C4-2B (cell line): Measurements from ENCODE around the gene IFITM5.

Experiments used
- H3K27ac ChIP-seq: fragments of 450-650 bp; 2 replicates; pipeline ENCODE4 v1.5.1; 2017
- ZFX ChIP-seq: fragments of 450-650 bp; IDR thresholded peaks from 2 replicates; pipeline ENCODE4 v1.6.1; 2017
- TF ChIP-seq, protein P1 (sequence below): fragments of 450-650 bp; conservative IDR thresholded peaks from 2 replicates; pipeline ENCODE4 v1.5.1; 2017; ENCODE audit warnings: mild to moderate bottlenecking

The IFITM5 gene

DNA sequence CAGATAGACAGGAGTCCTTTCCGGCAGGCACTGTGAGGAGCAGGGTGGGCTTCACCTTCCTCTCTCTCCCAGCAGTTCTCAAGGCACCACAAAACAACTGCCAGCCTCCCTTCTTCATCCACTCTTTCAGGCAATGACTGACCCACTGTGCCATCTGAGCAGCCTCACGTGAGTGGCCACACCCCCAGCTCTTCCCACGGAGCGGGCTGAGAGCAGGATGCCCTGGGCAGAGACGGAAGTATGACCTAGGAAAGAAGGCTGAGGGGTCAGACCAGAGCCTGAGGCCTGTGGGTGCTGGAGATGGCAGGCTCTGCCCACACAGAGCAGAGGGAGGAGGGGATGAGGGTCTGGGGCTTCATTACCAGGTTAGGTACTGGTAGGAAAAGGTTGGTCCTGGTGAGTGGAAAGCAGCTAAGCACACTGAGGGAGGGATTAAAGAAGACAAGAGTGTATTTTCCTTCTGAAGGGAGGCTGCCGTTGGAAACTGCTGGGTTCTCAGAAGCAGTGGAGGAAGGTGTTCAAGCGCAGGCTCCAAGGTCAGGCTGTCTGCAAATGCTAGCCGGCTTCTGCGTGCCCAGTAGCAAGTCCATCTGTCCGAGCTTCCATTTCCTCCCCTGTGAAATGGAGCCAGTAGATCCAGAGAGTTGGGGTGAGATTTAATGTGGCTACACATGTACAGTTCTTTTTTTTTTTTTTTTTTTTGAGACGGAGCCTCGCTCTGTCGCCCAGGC, 16.5 kb downstream of the IFITM5 start:
- H3K27ac ChIP-seq = no peak overlapping the region
- no peak for TF ChIP-seq ZFX
- TF ChIP-seq, protein P1, sequence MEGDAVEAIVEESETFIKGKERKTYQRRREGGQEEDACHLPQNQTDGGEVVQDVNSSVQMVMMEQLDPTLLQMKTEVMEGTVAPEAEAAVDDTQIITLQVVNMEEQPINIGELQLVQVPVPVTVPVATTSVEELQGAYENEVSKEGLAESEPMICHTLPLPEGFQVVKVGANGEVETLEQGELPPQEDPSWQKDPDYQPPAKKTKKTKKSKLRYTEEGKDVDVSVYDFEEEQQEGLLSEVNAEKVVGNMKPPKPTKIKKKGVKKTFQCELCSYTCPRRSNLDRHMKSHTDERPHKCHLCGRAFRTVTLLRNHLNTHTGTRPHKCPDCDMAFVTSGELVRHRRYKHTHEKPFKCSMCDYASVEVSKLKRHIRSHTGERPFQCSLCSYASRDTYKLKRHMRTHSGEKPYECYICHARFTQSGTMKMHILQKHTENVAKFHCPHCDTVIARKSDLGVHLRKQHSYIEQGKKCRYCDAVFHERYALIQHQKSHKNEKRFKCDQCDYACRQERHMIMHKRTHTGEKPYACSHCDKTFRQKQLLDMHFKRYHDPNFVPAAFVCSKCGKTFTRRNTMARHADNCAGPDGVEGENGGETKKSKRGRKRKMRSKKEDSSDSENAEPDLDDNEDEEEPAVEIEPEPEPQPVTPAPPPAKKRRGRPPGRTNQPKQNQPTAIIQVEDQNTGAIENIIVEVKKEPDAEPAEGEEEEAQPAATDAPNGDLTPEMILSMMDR = no peak

DNA sequence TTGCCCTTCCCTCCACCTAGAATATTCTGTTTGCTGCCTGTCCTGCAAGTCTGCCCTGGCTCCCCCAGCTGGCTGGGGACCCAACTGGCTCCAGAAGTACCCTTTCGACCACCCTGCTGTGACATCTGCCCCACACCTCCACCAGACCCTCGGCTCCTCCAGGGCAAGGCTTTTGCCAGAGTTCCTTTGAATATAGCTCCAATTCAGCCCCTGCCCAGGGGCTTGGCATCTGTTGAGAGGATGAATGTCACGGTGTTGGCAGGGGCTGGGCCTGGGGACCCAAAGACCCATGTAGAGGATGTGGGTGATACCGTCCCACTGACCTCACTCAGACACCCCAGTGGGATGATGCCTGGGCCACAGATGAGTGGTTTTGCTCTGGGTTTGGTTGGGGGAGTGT, 17.2 kb downstream of the IFITM5 start:
- H3K27ac ChIP-seq = no peak overlapping the region

DNA sequence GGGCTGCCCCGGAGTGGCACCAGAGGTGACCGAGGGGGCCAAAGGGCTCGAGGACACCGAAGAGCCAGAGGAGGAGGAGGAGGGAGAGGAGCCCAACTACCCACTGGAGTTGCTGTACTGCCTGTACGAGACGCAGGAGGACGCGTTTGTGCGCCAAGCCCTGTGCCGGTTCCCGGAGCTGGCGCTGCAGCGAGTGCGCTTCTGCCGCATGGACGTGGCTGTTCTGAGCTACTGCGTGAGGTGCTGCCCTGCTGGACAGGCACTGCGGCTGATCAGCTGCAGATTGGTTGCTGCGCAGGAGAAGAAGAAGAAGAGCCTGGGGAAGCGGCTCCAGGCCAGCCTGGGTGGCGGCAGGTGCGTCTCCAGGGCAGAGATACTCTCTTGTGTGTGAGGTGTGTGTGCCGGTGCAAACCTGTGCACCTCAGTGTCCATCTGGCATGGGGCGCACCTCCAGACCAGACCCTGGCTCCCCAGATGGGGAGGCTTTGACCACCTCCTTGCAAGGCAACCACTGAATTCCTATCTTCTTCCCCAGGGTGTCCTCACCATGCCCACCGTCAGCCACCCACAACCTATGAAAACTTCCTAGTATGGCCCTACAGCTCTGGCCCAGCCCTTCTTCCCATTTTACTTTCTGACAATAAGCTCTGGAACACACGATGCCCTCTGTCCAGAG, 17.7 kb downstream of the IFITM5 start:
- H3K27ac ChIP-seq = no peak overlapping the region

More for the DNA sequence above, 17.2 kb downstream of the IFITM5 start:
- TF ChIP-seq, protein P1 = no peak
- TF ChIP-seq ZFX = no peak

DNA sequence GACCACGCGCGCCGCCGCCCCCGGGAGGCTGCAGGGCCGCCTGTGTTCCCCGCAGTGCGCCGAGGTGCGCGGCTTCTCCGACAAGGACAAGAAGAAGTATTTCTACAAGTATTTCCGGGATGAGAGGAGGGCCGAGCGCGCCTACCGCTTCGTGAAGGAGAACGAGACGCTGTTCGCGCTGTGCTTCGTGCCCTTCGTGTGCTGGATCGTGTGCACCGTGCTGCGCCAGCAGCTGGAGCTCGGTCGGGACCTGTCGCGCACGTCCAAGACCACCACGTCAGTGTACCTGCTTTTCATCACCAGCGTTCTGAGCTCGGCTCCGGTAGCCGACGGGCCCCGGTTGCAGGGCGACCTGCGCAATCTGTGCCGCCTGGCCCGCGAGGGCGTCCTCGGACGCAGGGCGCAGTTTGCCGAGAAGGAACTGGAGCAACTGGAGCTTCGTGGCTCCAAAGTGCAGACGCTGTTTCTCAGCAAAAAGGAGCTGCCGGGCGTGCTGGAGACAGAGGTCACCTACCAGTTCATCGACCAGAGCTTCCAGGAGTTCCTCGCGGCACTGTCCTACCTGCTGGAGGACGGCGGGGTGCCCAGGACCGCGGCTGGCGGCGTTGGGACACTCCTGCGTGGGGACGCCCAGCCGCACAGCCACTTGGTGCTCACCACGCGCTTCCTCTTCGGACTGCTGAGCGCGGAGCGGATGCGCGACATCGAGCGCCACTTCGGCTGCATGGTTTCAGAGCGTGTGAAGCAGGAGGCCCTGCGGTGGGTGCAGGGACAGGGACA, 18.4 kb downstream of the IFITM5 start:
- TF ChIP-seq ZFX = no peak
- TF ChIP-seq, protein P1 = no peak
- H3K27ac ChIP-seq = no peak overlapping the region

More for the DNA sequence above, 17.7 kb downstream of the IFITM5 start:
- TF ChIP-seq, protein P1 = no peak
- no peak for TF ChIP-seq ZFX

DNA sequence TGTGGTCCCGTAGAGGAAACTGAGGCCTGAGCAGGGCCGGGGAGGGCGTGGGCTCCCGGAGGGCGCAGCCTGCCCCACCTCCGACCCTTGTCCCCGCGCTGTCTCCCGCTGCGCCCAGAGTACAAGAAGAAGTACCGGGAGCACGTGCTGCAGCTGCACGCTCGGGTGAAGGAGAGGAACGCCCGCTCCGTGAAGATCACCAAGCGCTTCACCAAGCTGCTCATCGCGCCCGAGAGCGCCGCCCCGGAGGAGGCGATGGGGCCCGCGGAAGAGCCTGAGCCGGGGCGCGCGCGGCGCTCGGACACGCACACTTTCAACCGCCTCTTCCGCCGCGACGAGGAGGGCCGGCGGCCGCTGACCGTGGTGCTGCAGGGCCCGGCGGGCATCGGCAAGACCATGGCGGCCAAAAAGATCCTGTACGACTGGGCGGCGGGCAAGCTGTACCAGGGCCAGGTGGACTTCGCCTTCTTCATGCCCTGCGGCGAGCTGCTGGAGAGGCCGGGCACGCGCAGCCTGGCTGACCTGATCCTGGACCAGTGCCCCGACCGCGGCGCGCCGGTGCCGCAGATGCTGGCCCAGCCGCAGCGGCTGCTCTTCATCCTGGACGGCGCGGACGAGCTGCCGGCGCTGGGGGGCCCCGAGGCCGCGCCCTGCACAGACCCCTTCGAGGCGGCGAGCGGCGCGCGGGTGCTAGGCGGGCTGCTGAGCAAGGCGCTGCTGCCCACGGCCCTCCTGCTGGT, 19.2 kb downstream of the IFITM5 start:
- no peak overlapping the region for H3K27ac ChIP-seq
- no peak for TF ChIP-seq ZFX
- TF ChIP-seq, protein P1 = no peak

DNA sequence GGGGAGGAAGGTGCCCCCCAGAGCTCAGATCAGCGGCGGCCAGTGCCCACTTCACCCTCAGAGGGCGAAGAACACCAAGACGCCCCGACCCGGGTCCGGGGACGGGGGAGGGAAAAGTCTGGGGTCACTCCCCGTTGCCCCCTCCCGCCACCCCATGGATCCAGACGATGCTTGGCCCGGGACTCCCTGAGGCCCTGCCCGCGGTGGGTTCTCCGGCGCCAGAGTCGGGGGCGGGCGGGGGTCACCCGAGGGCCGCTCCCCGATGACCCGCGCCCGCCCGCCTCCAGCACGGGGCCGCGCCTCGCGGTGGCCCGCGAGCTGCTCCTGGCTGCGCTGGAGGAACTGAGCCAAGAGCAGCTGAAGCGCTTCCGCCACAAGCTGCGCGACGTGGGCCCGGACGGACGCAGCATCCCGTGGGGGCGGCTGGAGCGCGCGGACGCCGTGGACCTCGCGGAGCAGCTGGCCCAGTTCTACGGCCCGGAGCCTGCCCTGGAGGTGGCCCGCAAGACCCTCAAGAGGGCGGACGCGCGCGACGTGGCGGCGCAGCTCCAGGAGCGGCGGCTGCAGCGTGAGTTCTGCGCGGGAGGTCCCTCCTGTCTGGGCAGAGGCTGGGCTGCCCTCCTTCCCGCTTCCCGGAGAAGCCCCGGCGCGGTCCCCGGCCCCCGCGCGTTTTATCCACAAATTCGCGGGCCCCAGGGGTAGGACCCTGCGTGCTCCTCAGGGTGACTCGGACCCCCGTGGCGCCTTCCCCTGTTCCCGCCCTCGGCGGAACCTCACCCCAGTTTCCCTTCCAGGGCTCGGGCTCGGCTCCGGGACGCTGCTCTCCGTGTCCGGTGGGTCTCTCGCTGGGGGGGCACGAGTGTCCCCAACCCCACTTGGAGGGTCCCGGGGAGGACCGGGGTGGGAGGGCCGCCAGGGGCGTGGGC, 20.0 kb downstream of the IFITM5 start:
- no peak overlapping the region for H3K27ac ChIP-seq
- TF ChIP-seq ZFX = no peak
- TF ChIP-seq, protein P1 = no peak
